HAP-1 (cell line): ENCODE measurements around the gene DPAGT1.
"Not testable (repeated sequence)": the region's sequence is repeated elsewhere in the genome, so short reads cannot be mapped to it uniquely, and the experiment has no call there.

Source experiments
- DNase-seq, 2 experiments: peaks; one replicate each; pipeline ENCODE4 v3.0.0-alpha.2; 2016 to 2020; ENCODE audit warnings: low spot score in 2 of 2
- H3K27me3 ChIP-seq: fragments of 250-450 bp; sonication (Bioruptor Pico); 2 replicates; pipeline ENCODE4 v1.5.1; 2020; ENCODE audit warnings: low read depth, mild to moderate bottlenecking, moderate library complexity
- H3K36me3 ChIP-seq: fragments of 250-450 bp; sonication (Bioruptor Pico); replicated peaks from 2 replicates; pipeline ENCODE4 v1.5.1; 2020; ENCODE audit warnings: mild to moderate bottlenecking
- H3K4me1 ChIP-seq: fragments of 250-450 bp; sonication (Bioruptor Pico); 2 replicates; pipeline ENCODE4 v1.5.1; 2020; ENCODE audit warnings: mild to moderate bottlenecking
- H3K4me3 ChIP-seq: fragments of 250-450 bp; sonication (Bioruptor Pico); 2 replicates; pipeline ENCODE4 v1.5.1; 2020; ENCODE audit warnings: mild to moderate bottlenecking, moderate library complexity
- H3K9me3 ChIP-seq: fragments of 250-450 bp; sonication (Bioruptor Pico); 2 replicates; pipeline ENCODE4 v1.5.1; 2020; ENCODE audit warnings: mild to moderate bottlenecking, moderate library complexity
- in situ Hi-C: fragments of 300-500 bp; cut with MboI; formaldehyde crosslinking; loops from 3 replicates; pipeline ENCODE4 v1.14.3; 2020; ENCODE audit warnings: low sequenced_read_pairs, inconsistent platforms, mixed read lengths

DPAGT1 gene

GRCh38 chr11:119078675-119079420 is 22.8 kb downstream of the DPAGT1 start:
- H3K27me3 ChIP-seq = no peaks in the 10 kb centered on the region
- H3K9me3 ChIP-seq = no peaks in the 10 kb centered on the region
- no peak for DNase-seq
- peaks cover 44% of the 10 kb centered on the region for H3K36me3 ChIP-seq
- in situ Hi-C loops = no loop called here
- no peak overlapping the region for H3K4me3 ChIP-seq
- no peaks in the 10 kb centered on the region for H3K4me1 ChIP-seq

- in situ Hi-C loops = no loop called here
- DNase-seq = no peak
- no peaks in the 10 kb centered on the region for H3K9me3 ChIP-seq
- no peaks in the 10 kb centered on the region for H3K4me1 ChIP-seq
- H3K27me3 ChIP-seq = no peaks in the 10 kb centered on the region
- peaks cover 52% of the 10 kb centered on the region for H3K36me3 ChIP-seq
- H3K4me3 ChIP-seq = no peak overlapping the region
These were observed 23.8 kb downstream of the DPAGT1 start for GRCh38 chr11:119077839-119078238.

GRCh38 chr11:119067371-119068222 is 34.1 kb downstream of the DPAGT1 start, which contains the start of gene VPS11:
Gene VPS11 (plus strand): TSS chr11:119067818. CDS start chr11:119067824, 6 bp downstream.
- Histone ChIP-seq H3K36me3 (peaks cover 9% of the 10 kb centered on the region), H3K4me3 (peak within 1 kb of the TSS; percentile 81), H3K9me3 (no peaks in the 10 kb centered on the region), H3K27me3 (no peaks in the 10 kb centered on the region), H3K4me1 (peaks cover 9% of the 10 kb centered on the region)
- DNase-seq = peak; percentile 95 to 99
- in situ Hi-C loops = no loop called here

- H3K9me3 ChIP-seq = no peaks in the 10 kb centered on the region
- in situ Hi-C loops = no loop called here
- no peaks in the 10 kb centered on the region for H3K27me3 ChIP-seq
- peaks cover 3% of the 10 kb centered on the region for H3K36me3 ChIP-seq
- peaks cover 9% of the 10 kb centered on the region for H3K4me1 ChIP-seq
- peak in 1 of 2 experiments; percentile 39 for DNase-seq
- H3K4me3 ChIP-seq = no peak overlapping the region
These were observed 36.3 kb downstream of the DPAGT1 start for GRCh38 chr11:119065369-119065768.

- DNase-seq = no peak
- H3K36me3 ChIP-seq = peaks cover 3% of the 10 kb centered on the region; the same call in 1 of the 2 replicates
- no peaks in the 10 kb centered on the region for H3K9me3 ChIP-seq
- no peak overlapping the region for H3K4me3 ChIP-seq
- H3K27me3 ChIP-seq = no peaks in the 10 kb centered on the region
- H3K4me1 ChIP-seq = peaks cover 12% of the 10 kb centered on the region
- in situ Hi-C loops = no loop called here
These were observed 38.9 kb downstream of the DPAGT1 start for GRCh38 chr11:119062779-119063178.

GRCh38 chr11:119061256-119061655 is 40.4 kb downstream of the DPAGT1 start:
- Histone ChIP-seq H3K36me3 (peaks cover 3% of the 10 kb centered on the region), H3K4me1 (peaks cover 6% of the 10 kb centered on the region), H3K9me3 (no peaks in the 10 kb centered on the region), H3K27me3 (no peaks in the 10 kb centered on the region), H3K4me3 (no peak overlapping the region)
- in situ Hi-C loops = no loop called here
- no peak for DNase-seq

GRCh38 chr11:119059128-119059527 is 42.5 kb downstream of the DPAGT1 start:
- DNase-seq, in situ Hi-C loops, H3K27me3 ChIP-seq, H3K9me3 ChIP-seq, H3K4me3 ChIP-seq: not testable (repeated sequence)
- Histone ChIP-seq H3K4me1 (peaks cover 14% of the 10 kb centered on the region), H3K36me3 (peaks cover 17% of the 10 kb centered on the region)

- peaks cover 36% of the 10 kb centered on the region for H3K36me3 ChIP-seq
- in situ Hi-C loops = no loop called here
- peaks cover 14% of the 10 kb centered on the region for H3K4me1 ChIP-seq
- DNase-seq = peak; percentile 96 to 99
- no peaks in the 10 kb centered on the region for H3K27me3 ChIP-seq
- H3K4me3 ChIP-seq = peak within 1 kb of the TSS; percentile 63
- H3K9me3 ChIP-seq = no peaks in the 10 kb centered on the region
These were observed 44.5 kb downstream of the DPAGT1 start, which contains the start of gene HYOU1 for GRCh38 chr11:119057000-119057769. Gene HYOU1 (minus strand): TSS chr11:119057205. CDS start chr11:119056160, 1,045 bp downstream.

GRCh38 chr11:119056421-119056999 is 45.1 kb downstream of the DPAGT1 start:
- peak overlapping the region; percentile 63 for H3K4me3 ChIP-seq
- in situ Hi-C loops = no loop called here
- peaks cover 42% of the 10 kb centered on the region for H3K36me3 ChIP-seq
- peaks cover 14% of the 10 kb centered on the region for H3K4me1 ChIP-seq
- no peaks in the 10 kb centered on the region for H3K27me3 ChIP-seq
- peak in 1 of 2 experiments; percentile 43 for DNase-seq
- H3K9me3 ChIP-seq = no peaks in the 10 kb centered on the region

GRCh38 chr11:119055901-119056300 is 45.8 kb downstream of the DPAGT1 start:
- Histone ChIP-seq H3K36me3 (peaks cover 48% of the 10 kb centered on the region), H3K4me1 (peaks cover 14% of the 10 kb centered on the region), H3K27me3 (no peaks in the 10 kb centered on the region), H3K9me3 (no peaks in the 10 kb centered on the region), H3K4me3 (peak overlapping the region; percentile 63)
- in situ Hi-C loops = no loop called here
- no peak for DNase-seq

- Histone ChIP-seq H3K4me3 (no peak overlapping the region), H3K36me3 (peaks cover 56% of the 10 kb centered on the region), H3K27me3 (no peaks in the 10 kb centered on the region)
These were observed 47.2 kb downstream of the DPAGT1 start for GRCh38 chr11:119054418-119054817.

GRCh38 chr11:119052163-119052814 is 49.4 kb downstream of the DPAGT1 start:
- Histone ChIP-seq H3K4me3 (no peak overlapping the region), H3K27me3 (no peaks in the 10 kb centered on the region), H3K4me1 (peaks cover 10% of the 10 kb centered on the region), H3K9me3 (no peaks in the 10 kb centered on the region), H3K36me3 (peaks cover 77% of the 10 kb centered on the region)
- no peak for DNase-seq
- in situ Hi-C loops = no loop called here

More at GRCh38 chr11:119054418-119054817, 47.2 kb downstream of the DPAGT1 start:
- peaks cover 14% of the 10 kb centered on the region for H3K4me1 ChIP-seq
- H3K9me3 ChIP-seq = no peaks in the 10 kb centered on the region
- no peak for DNase-seq
- in situ Hi-C loops = no loop called here
